ENCODE data around the gene ADORA2A.

Gene ADORA2A

GRCh38 chr22:24432059-24432853, 4.9 kb downstream of the ADORA2A start:
- Histone ChIP-seq H3K27me3 (ENCODE audit: insufficient read depth, poor library complexity, severe bottlenecking) (no peaks in the 10 kb centered on the region), H3K27ac (replicated peaks) (no peak overlapping the region), H3K4me3 (replicated peaks; ENCODE audit: insufficient read depth, low read length) (no peak overlapping the region)
- no peak for DNase-seq (ENCODE audit: low read depth in 1 of 2, low spot score in 1 of 2)
- TF ChIP-seq SPI1 (IDR thresholded peaks at IDR 0.05; ENCODE audit: borderline replicate concordance, low read depth) (no peak), CTCF (IDR thresholded peaks at IDR 0.05; ENCODE audit: insufficient read depth, low read length) (no peak), REST (IDR thresholded peaks at IDR 0.05; ENCODE audit: insufficient replicate concordance, low read depth) (no peak), GABPA (IDR thresholded peaks at IDR 0.05; ENCODE audit: low read depth) (no peak), POLR2AphosphoS5 (IDR thresholded peaks at IDR 0.05; ENCODE audit: low read depth) (no peak)

- H3K27ac ChIP-seq (replicated peaks), result peak overlapping the region; percentile 80
- H3K27me3 ChIP-seq (ENCODE audit: insufficient read depth, poor library complexity, severe bottlenecking), result no peaks in the 10 kb centered on the region
- H3K4me3 ChIP-seq (replicated peaks; ENCODE audit: insufficient read depth, low read length), result no peak overlapping the region
- no peak for DNase-seq (ENCODE audit: low read depth in 1 of 2, low spot score in 1 of 2)
- TF ChIP-seq POLR2AphosphoS5 (IDR thresholded peaks at IDR 0.05; ENCODE audit: low read depth) (no peak), SPI1 (IDR thresholded peaks at IDR 0.05; ENCODE audit: borderline replicate concordance, low read depth) (no peak), GABPA (IDR thresholded peaks at IDR 0.05; ENCODE audit: low read depth) (no peak), REST (IDR thresholded peaks at IDR 0.05; ENCODE audit: insufficient replicate concordance, low read depth) (no peak), CTCF (IDR thresholded peaks at IDR 0.05; ENCODE audit: insufficient read depth, low read length) (no peak)
These were observed 5.8 kb downstream of the ADORA2A start for GRCh38 chr22:24433001-24433827.

- no peaks in the 10 kb centered on the region for H3K27me3 ChIP-seq (ENCODE audit: insufficient read depth, poor library complexity, severe bottlenecking)
- peak overlapping the region; percentile 80 for H3K27ac ChIP-seq (replicated peaks)
- TF ChIP-seq POLR2AphosphoS5 (IDR thresholded peaks at IDR 0.05; ENCODE audit: low read depth), result no peak
- no peak for TF ChIP-seq REST (IDR thresholded peaks at IDR 0.05; ENCODE audit: insufficient replicate concordance, low read depth)
- TF ChIP-seq SPI1 (IDR thresholded peaks at IDR 0.05; ENCODE audit: borderline replicate concordance, low read depth), result peak; percentile 94
- H3K4me3 ChIP-seq (replicated peaks; ENCODE audit: insufficient read depth, low read length), result no peak overlapping the region
- peak; percentile 56 to 84 for DNase-seq (ENCODE audit: low read depth in 1 of 2, low spot score in 1 of 2)
These were observed 6.5 kb downstream of the ADORA2A start for GRCh38 chr22:24433828-24434470.

Measured in HL-60 (cell line).